ENCODE measurements around the gene GTF2A2. TPM values are rescaled to one million over a fixed set of nuclear protein-coding genes. Genes with fewer than 3 reads are reported as not detected.

The GTF2A2 gene
- polyA plus RNA-seq, 3 donors: 126 to 166 (median 133) TPM

GRCh38 chr15:59609730-59610712 lies 47.3 kb downstream of the GTF2A2 start:
- H2AFZ ChIP-seq (ENCODE audit: insufficient read depth, low read depth, low read length, poor library complexity, severe bottlenecking): no peak overlapping the region
- Mint-ChIP-seq H3K36me3 (peaks cover 0 to 2% of the 10 kb centered on the region in 2 donors), H3K27ac (peak overlapping the region in 1 of 7 donors; percentile 18), H3K4me1 (peaks cover 10% of the 10 kb centered on the region), H3K9me3 (peaks cover 3 to 6% (median 5%) of the 10 kb centered on the region in 7 donors), H3K4me3 (no peak overlapping the region), H3K27me3 (ENCODE audit: low read depth in 3 of 3) (peaks cover 4 to 19% (median 11%) of the 10 kb centered on the region in 3 donors)
- DNase-seq: no peak
- H3K27ac ChIP-seq (ENCODE audit: low read depth in 1 of 2, low read length in 2 of 2): no peak overlapping the region
- no peak overlapping the region for H3K4me3 ChIP-seq (replicated peaks in 1 of 3; ENCODE audit: low read depth in 2 of 3, low read length in 3 of 3)
- WGBS (ENCODE audit: insufficient coverage): 90% methylated on average over 6 of the region's 7 CpGs
- no peaks in the 10 kb centered on the region for H4K20me1 ChIP-seq (ENCODE audit: insufficient read depth, low read length)
- H3K4me1 ChIP-seq (ENCODE audit: control insufficient read depth in 1 of 2, insufficient read depth in 2 of 2, low read length in 2 of 2): peaks cover 2 to 4% of the 10 kb centered on the region in 2 donors
- H3K4me2 ChIP-seq (replicated peaks; ENCODE audit: extremely low read depth, low read length, poor library complexity, severe bottlenecking): no peak overlapping the region
- no peaks in the 10 kb centered on the region for H3K79me2 ChIP-seq (ENCODE audit: insufficient read depth, low read length)
- no peak for TF ChIP-seq CTCF (IDR thresholded peaks at IDR 0.05)
- H3K9ac ChIP-seq (ENCODE audit: insufficient read depth, low read length, poor library complexity, severe bottlenecking): no peak overlapping the region
- no peaks in the 10 kb centered on the region for H3K9me3 ChIP-seq (replicated peaks in 1 of 2; ENCODE audit: control insufficient read depth in 1 of 2, insufficient read depth in 1 of 2, low read length in 2 of 2)
- intact Hi-C loops (cut with micrococcal nuclease): no loop called here
- no peaks in the 10 kb centered on the region for H3K27me3 ChIP-seq (ENCODE audit: control insufficient read depth in 2 of 2, insufficient read depth in 2 of 2, low read length in 2 of 2)
- H3K36me3 ChIP-seq (replicated peaks in 1 of 2; ENCODE audit: control insufficient read depth in 1 of 2, insufficient read depth in 2 of 2, low read length in 2 of 2): no peaks in the 10 kb centered on the region

GRCh38 chr15:59605994-59606393 lies 51.3 kb downstream of the GTF2A2 start:
- Mint-ChIP-seq H3K4me3 (no peak overlapping the region), H3K27ac (no peak overlapping the region), H3K9me3 (peaks cover 19 to 34% (median 29%) of the 10 kb centered on the region in 7 donors), H3K27me3 (ENCODE audit: low read depth in 3 of 3) (peaks cover 0 to 14% (median 7%) of the 10 kb centered on the region in 3 donors), H3K36me3 (no peaks in the 10 kb centered on the region), H3K4me1 (no peaks in the 10 kb centered on the region)
- TF ChIP-seq CTCF (IDR thresholded peaks at IDR 0.05): no peak
- intact Hi-C loops (cut with micrococcal nuclease): no loop called here
- Histone ChIP-seq H4K20me1 (ENCODE audit: insufficient read depth, low read length) (no peaks in the 10 kb centered on the region), H3K4me1 (ENCODE audit: control insufficient read depth in 1 of 2, insufficient read depth in 2 of 2, low read length in 2 of 2) (no peaks in the 10 kb centered on the region), H3K9ac (ENCODE audit: insufficient read depth, low read length, poor library complexity, severe bottlenecking) (no peak overlapping the region), H3K27me3 (ENCODE audit: control insufficient read depth in 2 of 2, insufficient read depth in 2 of 2, low read length in 2 of 2) (no peaks in the 10 kb centered on the region), H3K36me3 (replicated peaks in 1 of 2; ENCODE audit: control insufficient read depth in 1 of 2, insufficient read depth in 2 of 2, low read length in 2 of 2) (no peaks in the 10 kb centered on the region), H3K4me2 (replicated peaks; ENCODE audit: extremely low read depth, low read length, poor library complexity, severe bottlenecking) (no peak overlapping the region), H2AFZ (ENCODE audit: insufficient read depth, low read depth, low read length, poor library complexity, severe bottlenecking) (no peak overlapping the region), H3K27ac (ENCODE audit: low read depth in 1 of 2, low read length in 2 of 2) (no peak overlapping the region), H3K79me2 (ENCODE audit: insufficient read depth, low read length) (no peaks in the 10 kb centered on the region), H3K4me3 (replicated peaks in 1 of 3; ENCODE audit: low read depth in 2 of 3, low read length in 3 of 3) (no peak overlapping the region), H3K9me3 (replicated peaks in 1 of 2; ENCODE audit: control insufficient read depth in 1 of 2, insufficient read depth in 1 of 2, low read length in 2 of 2) (peaks cover 14 to 17% of the 10 kb centered on the region in 2 donors)
- 100% methylated on average over 3 of the region's 5 CpGs for WGBS (ENCODE audit: insufficient coverage)
- DNase-seq: no peak
